ENCODE data around the gene UBR1.
A peak's percentile ranks its signal among the peaks of the same experiment; 100 is the strongest.
"Not testable (repeated sequence)": the region's sequence is repeated elsewhere in the genome, so short reads cannot be mapped to it uniquely, and the experiment has no call there.

UBR1 gene

DNA sequence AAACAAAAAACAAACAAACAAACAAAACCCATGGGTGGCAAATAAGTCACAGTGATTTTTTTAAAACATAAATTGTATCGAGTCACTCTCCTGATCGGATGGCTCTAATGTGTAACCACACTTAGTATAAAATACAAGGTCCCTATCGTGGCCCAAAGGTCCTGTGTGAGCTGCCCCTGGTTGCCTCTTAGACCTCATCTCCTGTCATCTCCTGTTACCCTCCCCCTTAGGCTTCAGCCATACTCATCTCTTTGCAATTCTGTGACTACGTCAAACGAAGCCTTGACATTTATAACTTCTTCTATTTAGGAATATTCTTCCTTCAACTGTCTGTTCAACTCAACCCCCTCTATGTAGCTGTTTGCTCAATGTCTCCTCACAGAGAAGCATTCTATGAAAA, 141.4 kb downstream of the UBR1 start:
- no peak for DNase-seq

- DNase-seq = no peak
Observed at GRCh38 chr15:42955518-42955917, 150.3 kb downstream of the UBR1 start.

DNA sequence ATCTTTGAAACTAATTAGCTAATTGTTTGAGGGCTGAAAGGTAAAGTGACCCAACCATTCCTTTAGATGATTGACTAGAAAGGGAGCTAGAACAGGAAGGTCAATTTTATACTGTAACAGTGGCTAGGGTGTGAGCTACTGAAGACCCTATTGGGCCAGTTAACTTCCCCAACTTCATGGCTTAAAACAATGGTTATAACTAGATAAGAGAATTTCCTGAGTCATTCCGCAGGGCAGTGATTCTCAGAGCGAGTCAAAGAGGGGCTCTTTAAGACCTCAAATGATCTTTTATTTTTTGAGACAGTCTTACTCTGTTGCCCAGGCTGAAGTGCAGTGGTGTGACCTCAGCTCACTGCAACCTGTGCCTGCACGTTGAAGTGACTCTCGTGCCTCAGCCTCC, 151.5 kb downstream of the UBR1 start:
- DNase-seq = no peak

- DNase-seq = not testable (repeated sequence)
Observed at GRCh38 chr15:42948898-42949297, 156.9 kb downstream of the UBR1 start.

DNA sequence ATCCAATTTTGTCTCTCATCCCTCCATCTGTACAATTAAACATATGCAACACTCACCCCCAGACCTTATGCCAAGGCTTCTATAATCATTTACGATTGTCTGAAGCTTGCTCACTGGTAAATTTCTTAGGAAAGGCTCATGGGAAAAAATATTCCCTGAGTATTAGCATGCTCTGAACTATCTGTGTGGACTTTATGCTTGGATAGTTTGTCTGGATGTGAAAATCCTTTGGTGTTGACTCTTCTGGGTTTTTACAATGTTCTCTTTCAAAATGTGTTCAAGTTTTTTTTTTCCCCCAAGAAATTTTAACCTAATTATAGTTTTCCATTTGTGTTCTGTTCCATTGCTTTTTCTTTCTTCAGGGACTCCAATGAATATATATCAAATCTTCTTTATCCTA, 165.3 kb downstream of the UBR1 start:
- no peak for DNase-seq

DNA sequence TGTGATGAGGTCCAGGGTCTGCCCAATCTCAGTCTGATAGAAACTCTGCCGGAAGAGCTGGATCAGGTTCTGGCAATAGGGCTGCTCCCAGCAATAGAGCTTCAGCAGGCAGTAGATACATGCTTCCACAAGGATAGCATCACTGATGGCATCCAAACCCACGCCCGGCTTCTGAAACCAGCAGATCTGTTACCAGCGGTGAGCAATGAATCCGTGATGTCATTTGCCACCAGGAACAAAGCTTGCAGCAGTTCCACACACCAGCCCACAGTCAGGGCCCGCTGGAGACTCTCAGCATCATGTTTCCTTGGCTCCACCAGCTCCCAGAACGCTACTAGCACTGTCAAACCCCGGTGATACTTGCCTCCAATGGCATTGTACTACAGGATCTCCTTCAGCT, 166.0 kb downstream of the UBR1 start:
- no peak for DNase-seq

GRCh38 chr15:42937143-42937542, 168.7 kb downstream of the UBR1 start:
- DNase-seq = no peak

DNA sequence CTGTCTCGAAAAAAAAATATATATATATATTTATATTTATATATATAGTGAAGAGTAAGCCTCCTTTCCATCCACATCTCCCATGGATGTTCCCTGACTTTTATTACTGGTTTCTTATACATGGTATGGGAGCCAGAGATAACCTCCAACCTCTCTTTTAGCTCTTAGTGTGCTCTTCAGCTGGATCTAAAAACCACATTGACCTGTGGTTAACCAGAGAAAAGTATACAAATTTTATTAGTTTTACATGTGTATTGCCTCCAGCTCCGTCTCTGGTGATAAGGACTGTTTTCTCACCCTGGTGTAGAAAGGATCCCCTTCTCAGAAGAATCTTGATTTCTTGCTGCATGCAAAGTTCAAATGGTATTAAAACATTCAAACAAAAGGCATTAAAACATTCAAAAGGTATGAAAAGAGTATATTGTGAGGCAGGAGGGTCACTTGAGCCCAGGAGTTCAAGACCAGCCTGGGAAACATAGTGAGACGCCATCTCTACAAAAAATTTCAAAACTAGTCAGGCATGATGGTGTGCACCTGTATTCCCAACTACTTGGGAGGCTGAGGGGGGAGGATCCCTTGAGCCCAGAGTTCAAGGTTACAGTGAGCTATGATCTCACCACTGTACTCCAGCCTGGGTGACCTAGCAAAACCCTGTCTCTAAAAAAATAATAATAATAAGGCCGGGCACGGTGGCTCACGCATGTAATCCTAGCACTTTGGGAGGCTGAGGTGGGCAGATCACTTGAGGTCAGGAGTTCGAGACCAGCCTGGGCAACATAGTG, 171.8 kb downstream of the UBR1 start:
- no peak for DNase-seq

DNA sequence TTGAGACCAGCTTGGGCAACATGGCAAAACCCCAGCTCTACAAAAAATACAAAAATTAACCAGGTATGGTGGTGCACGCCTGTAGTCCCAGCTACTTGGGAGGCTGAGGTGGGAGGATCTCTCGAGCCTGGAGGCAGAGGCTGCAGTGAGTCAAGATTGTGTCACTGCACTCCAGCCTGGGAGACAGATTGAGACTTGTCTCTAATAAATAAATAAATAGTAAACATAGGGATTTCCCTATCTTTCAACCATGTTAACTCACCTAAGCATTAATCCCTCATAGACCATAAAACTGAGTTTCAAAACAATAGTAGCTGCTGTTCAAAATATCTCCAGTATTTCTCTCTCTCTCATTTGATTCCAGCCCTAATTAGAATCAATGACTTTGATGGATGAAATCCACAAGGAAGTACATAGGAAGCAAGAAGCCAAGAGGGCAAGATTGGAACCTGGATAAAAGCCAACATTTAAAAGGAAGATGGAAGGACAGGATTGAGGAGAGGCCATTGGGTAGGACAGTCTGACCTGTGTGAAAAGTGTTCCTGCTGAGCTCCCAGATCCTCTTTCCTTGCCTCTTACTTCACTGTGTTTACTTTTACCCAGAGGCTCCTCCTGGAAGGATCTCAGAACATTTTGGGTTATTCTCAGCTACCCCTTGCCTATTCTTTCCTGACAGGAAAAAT, 172.9 kb downstream of the UBR1 start:
- no peak for DNase-seq

DNA sequence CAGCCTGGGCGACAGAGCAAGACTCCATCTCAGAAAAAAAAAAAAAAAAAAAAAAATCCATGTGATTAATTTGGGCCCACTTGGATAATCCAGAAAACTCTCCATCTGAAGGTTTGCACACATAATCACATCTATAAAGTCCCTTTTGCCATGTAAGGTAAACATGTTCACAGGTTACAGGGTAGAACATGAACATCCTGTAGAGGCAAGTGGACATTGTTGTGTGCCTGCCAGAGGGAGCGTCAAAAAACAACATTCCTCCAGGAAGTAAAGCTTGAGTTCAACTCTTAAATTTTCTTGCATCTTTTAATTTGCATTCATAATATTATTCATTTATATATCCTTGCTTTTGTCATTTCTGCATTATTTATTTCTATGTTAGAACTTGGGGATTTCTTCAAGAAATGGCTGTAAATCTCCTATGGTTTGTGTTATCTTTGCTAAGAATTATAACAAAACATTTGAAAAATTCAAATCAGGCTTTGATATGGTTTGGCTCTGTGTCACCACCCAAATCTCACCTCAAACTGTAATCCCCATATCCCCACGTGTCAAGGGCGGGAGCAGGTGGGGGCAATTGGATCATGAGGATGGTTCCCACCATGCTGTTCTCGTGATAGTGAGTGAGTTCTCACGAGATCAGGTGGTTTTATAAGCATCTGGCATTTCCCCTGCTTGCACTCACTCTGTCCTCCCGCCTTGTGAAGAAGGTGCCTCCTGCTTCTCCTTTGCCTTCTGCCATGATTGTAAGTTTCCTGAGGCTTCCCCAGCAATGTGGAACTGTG, 173.9 kb downstream of the UBR1 start:
- DNase-seq = no peak

GRCh38 chr15:42929306-42929848, 176.5 kb downstream of the UBR1 start:
- no peak for DNase-seq

DNA sequence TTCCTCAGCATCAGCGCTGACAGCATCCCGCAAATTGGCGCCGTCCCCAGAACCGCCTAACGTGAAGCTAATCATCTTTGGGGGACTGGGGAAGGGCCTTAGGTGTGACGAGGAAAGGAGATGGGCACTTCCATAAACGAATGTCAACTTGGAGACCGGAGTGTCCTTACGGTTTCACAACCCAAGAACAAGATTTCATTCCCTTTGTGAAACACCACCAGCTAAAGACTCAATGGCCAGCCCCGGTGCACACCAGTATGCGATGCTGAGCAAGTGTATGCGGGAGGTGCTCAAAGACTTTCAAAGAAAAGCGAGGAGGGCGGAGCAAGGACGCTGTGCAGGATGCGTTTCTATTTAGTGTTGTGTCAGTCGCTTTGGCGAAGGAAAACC, 184.5 kb downstream of the UBR1 start:
- peak; percentile 30 for DNase-seq

DNA sequence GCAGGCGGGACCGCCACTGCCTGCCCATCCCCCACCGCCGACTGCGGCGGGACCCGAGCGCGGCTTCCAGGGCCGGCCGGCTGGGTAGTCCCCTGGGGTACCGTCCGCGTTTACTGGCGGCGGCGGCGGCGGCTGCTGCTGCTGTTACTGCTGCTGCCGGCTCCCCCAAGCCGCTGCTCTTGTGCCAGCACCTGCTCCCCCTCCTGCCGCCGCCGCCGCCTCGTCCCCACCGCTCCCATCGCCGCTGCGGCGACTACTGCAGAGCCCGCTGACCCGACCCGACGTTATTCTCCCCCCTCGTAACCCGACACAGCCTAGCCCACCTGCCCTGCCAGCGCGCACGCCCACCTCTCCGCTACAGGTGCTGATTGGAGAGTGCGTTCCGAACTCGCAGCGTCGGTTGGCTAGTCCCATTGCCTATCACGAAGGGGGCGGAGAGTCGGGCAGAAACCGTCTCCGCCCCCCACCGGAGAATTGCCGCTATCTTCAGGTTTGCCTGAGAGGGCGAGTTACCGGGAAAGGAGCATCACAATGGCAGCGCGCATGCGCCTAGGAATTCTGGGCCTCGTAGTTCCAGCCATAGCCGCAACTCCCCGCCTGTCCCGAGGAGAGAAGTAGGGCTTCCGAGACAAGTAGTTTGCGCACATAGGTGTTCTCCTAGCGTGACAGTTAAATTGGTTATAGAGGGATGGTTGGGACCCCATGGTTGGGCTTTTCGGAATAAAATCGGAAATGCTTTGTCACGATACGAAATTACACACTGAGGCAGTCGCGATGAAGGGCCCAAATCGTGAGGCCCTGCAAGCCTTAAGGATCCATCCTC, 185.1 kb downstream of the UBR1 start, which contains the start of gene TTBK2:
Gene TTBK2 (minus strand): TSS at position 260 of the 823 bp plus-strand sequence. CDS start 42,161 bp downstream, outside the sequence.
- DNase-seq = peak; percentile 97

DNA sequence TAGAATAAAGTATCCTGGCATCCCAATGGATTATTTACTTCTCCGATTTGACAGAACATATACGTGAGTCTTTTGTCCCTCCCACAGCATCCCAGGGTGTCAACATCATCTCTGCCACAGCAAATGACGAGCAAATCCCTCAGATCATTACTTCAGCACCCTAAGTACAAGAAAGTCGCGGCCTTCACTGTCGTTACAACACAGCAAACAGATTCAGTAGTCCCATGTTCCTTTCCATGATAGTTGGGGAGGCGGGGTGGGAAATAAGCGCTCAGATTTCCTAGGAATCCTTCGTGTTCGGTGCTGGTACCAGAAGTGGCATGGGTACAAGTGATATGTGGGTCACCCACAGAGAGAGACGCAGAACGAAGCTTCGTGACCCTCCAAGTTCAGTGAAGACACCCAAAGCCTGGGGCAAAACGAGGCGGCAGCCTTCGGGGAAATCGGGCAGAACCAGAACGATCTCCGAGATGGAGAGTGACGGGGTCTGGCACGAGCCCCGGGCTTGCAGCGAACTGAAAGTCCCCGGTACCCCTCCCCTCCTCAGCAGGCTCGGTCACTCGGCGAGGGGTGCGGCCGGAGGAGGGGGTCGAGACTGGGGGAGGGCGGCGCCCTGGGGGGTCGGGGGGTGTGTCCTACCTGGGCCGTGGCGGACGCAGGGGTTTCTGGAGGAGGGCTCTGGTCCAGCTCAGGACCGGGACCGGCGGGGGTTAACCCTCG, 185.9 kb downstream of the UBR1 start:
- DNase-seq = peak; percentile 16

GRCh38 chr15:42919308-42919707, 186.5 kb downstream of the UBR1 start:
- DNase-seq = no peak

DNA sequence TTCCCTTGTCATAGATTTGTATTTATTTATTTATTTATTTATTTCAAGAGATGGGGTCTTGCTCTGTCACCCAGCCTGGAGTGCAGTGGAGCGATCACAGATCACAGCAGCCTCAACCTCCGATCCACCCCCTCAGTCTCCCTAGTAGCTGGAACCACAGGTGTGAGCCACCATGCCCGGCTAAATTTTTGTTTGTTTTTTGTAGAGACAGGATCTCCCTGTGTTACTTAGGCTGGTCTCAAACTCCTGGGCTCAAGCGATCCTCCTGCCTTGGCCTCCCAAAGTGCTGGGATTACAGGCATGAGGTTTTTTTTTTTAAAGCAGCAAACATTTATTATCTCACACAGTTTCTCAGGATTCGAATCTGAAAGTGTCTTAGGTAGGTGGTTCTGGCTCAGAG, 187.8 kb downstream of the UBR1 start:
- DNase-seq = no peak

DNA sequence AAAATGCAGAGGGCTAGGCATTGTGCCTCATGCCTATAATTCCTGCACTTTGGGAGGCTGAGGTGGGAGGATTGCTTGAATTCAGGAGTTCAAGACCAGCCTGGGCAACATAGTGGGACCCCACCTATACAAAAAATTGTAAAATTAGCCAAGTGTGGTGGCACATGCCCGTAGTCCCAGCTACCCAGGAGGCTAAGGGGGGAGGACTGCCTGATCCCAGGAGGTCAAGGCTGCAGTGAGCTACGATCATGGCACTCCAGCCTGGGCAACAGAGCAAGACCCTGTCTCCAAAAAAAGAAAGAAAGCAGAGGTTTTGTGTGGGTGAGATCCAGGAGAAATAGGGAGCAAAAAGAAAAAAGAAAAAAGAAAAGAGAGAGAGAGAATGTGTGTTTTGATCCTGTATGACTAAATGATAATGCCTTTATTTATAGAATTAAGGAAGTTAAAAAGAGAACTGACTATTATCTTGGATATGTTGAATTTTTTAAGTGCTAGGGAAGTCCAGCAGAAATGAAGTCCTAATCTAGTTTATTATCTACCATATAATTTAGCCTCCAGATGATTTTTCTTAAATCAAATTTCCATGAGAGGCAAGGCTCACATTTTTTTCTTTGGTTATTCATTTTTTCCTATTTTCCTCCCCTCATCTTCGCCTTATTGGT, 190.1 kb downstream of the UBR1 start:
- no peak for DNase-seq

DNA sequence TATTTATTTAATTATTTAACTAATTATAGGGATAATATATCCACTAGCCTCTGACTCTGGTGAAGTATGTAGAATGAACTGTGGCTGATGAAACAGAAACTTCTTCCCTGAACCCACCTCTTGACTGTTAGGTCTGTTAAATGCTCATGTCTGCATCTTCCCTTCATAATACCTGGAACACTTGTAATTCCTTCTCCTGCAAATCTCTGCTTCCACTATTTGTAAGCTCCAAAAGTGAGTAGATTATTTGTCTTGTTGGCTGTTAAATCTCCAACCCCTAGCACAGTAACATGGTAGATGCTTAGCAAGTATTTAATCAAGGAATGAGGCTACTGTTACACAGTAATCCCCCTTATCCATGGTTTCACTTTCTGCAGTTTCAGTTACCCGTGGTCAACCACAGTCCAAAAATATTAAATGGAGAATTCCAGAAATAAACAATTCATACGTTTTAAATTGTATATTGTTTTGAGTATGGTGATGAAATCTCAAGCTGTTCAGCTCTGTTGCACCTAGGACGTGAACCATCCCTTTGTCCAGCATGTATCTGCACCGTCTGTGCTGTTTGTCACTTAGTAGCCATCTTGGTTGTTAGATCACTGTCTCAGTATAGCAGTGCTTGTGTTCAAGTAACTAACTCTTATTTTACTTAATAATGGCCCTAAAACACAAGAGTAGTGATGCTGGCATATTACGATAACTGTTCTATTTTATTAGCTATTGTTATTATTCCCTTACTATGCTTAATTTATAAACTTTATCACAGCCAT, 190.9 kb downstream of the UBR1 start:
- DNase-seq = no peak

GRCh38 chr15:42911058-42911592, 194.7 kb downstream of the UBR1 start:
- DNase-seq = no peak

DNA sequence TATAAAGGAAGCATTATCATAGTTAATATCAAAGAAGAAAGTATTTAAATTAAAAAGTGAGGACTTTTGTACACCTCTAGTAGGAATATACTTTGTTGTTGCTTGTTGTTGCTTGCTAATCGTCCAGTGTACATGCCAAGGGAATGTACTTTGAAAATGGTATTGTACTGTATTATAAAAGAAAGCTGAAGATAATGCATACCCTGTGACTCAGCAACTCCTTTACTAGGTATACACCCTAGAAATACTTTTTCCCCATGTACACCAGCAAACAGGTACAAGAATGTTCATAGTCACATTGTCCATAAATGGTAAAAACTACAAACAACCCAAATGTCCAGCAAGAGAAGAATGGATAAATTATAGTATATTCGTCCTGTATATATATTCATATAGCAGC, 197.3 kb downstream of the UBR1 start:
- DNase-seq = no peak
